ENCODE measurements around the gene TBXAS1.

DNA sequence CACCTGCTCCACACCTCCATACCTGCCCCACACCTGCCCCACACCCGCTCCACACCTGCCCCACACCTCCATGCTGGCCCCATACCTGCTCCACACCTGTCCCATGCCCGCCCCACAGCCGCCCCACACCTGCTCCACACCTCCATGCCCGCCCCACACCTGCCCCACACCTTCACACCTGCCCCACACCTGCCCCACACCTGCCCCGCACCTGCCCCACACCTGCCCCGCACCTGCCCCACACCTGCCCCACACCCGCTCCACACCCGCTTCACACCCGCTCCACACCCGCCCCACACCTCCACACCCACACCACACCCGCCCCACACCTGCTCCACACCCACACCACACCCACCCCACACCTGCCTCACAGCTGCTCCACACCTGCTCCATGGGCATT, 180.7 kb downstream of the TBXAS1 start:
- TF ChIP-seq, protein P1, sequence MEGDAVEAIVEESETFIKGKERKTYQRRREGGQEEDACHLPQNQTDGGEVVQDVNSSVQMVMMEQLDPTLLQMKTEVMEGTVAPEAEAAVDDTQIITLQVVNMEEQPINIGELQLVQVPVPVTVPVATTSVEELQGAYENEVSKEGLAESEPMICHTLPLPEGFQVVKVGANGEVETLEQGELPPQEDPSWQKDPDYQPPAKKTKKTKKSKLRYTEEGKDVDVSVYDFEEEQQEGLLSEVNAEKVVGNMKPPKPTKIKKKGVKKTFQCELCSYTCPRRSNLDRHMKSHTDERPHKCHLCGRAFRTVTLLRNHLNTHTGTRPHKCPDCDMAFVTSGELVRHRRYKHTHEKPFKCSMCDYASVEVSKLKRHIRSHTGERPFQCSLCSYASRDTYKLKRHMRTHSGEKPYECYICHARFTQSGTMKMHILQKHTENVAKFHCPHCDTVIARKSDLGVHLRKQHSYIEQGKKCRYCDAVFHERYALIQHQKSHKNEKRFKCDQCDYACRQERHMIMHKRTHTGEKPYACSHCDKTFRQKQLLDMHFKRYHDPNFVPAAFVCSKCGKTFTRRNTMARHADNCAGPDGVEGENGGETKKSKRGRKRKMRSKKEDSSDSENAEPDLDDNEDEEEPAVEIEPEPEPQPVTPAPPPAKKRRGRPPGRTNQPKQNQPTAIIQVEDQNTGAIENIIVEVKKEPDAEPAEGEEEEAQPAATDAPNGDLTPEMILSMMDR (IDR thresholded peaks at IDR 0.05; ENCODE audit: low read depth, low read length, poor library complexity, severe bottlenecking), result no peak
- no peak for TF ChIP-seq EZH2phosphoT487 (IDR thresholded peaks at IDR 0.05; ENCODE audit: borderline replicate concordance, low read length)

All from DOHH2 (cell line).